ENCODE measurements around the gene CRISPLD2.

The CRISPLD2 gene

DNA sequence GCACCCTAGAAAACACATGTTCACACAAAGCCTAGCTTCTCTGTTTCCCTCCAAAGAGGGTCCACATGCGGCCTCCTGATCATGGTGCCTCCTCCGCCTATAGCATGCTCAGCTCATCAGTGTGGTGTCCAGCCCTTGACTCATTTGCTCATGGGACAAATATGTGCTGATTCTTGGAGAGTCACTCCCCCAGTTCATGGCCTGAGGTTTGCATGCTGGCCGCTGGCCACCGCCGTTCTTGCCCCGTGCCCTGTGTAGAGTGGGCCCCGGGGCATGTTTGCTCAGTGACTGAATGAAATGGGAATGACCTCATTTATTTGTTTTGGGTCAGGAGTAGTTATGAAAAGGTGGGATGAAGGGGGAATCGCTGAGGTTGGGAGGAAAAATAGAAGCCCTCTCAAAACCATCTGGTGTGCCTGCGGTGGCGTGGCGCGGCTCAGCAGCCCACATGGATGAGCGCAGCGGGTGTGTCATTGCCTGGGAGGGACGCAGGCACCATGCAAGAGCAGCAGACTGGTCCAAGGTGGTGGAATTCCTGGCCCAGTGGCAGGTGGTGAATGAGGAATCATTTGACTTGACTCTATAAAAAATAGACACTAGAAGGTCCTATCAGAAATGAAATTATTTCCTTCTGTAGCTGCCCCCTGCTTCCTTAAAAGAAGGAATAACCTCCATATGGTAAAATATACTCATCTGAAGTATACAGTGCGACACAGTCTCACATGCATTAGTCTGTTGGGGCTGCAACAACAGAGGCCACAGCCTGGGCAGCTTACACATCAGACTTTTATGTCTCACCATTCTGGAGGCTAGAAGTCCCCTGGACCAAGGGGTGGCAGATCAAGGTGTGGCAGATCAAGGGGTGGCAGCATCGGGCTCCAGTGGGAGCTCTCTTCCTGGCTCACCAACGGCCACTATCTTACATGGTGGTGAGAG is 31.7 kb downstream of the CRISPLD2 start (continued):
- TF ChIP-seq, protein P1, sequence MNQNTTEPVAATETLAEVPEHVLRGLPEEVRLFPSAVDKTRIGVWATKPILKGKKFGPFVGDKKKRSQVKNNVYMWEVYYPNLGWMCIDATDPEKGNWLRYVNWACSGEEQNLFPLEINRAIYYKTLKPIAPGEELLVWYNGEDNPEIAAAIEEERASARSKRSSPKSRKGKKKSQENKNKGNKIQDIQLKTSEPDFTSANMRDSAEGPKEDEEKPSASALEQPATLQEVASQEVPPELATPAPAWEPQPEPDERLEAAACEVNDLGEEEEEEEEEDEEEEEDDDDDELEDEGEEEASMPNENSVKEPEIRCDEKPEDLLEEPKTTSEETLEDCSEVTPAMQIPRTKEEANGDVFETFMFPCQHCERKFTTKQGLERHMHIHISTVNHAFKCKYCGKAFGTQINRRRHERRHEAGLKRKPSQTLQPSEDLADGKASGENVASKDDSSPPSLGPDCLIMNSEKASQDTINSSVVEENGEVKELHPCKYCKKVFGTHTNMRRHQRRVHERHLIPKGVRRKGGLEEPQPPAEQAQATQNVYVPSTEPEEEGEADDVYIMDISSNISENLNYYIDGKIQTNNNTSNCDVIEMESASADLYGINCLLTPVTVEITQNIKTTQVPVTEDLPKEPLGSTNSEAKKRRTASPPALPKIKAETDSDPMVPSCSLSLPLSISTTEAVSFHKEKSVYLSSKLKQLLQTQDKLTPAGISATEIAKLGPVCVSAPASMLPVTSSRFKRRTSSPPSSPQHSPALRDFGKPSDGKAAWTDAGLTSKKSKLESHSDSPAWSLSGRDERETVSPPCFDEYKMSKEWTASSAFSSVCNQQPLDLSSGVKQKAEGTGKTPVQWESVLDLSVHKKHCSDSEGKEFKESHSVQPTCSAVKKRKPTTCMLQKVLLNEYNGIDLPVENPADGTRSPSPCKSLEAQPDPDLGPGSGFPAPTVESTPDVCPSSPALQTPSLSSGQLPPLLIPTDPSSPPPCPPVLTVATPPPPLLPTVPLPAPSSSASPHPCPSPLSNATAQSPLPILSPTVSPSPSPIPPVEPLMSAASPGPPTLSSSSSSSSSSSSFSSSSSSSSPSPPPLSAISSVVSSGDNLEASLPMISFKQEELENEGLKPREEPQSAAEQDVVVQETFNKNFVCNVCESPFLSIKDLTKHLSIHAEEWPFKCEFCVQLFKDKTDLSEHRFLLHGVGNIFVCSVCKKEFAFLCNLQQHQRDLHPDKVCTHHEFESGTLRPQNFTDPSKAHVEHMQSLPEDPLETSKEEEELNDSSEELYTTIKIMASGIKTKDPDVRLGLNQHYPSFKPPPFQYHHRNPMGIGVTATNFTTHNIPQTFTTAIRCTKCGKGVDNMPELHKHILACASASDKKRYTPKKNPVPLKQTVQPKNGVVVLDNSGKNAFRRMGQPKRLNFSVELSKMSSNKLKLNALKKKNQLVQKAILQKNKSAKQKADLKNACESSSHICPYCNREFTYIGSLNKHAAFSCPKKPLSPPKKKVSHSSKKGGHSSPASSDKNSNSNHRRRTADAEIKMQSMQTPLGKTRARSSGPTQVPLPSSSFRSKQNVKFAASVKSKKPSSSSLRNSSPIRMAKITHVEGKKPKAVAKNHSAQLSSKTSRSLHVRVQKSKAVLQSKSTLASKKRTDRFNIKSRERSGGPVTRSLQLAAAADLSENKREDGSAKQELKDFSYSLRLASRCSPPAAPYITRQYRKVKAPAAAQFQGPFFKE (tag by site-specific recombination; IDR thresholded peaks at IDR 0.05; ENCODE audit: borderline replicate concordance) = no peak
- TF ChIP-seq, protein P2, sequence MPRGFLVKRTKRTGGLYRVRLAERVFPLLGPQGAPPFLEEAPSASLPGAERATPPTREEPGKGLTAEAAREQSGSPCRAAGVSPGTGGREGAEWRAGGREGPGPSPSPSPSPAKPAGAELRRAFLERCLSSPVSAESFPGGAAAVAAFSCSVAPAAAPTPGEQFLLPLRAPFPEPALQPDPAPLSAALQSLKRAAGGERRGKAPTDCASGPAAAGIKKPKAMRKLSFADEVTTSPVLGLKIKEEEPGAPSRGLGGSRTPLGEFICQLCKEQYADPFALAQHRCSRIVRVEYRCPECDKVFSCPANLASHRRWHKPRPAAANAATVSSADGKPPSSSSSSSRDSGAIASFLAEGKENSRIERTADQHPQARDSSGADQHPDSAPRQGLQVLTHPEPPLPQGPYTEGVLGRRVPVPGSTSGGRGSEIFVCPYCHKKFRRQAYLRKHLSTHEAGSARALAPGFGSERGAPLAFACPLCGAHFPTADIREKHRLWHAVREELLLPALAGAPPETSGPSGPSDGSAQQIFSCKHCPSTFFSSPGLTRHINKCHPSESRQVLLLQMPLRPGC (tag by site-specific recombination; IDR thresholded peaks at IDR 0.05) = 0 out of 2 replicates have a peak, but pooled peaks have one; percentile 66
- TF ChIP-seq, protein P3, sequence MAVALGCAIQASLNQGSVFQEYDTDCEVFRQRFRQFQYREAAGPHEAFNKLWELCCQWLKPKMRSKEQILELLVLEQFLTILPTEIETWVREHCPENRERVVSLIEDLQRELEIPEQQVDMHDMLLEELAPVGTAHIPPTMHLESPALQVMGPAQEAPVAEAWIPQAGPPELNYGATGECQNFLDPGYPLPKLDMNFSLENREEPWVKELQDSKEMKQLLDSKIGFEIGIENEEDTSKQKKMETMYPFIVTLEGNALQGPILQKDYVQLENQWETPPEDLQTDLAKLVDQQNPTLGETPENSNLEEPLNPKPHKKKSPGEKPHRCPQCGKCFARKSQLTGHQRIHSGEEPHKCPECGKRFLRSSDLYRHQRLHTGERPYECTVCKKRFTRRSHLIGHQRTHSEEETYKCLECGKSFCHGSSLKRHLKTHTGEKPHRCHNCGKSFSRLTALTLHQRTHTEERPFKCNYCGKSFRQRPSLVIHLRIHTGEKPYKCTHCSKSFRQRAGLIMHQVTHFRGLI (tag by site-specific recombination; IDR thresholded peaks at IDR 0.05) = peak; percentile 56; the same call in 1 of the 2 replicates
- TF ChIP-seq ZSCAN16 (tag by site-specific recombination; IDR thresholded peaks at IDR 0.05) (no peak), IKZF3 (tag by site-specific recombination; IDR thresholded peaks at IDR 0.05) (peak; percentile 42; the same call in 1 of the 2 replicates), ZNF701 (tag by site-specific recombination; IDR thresholded peaks at IDR 0.05) (no peak), ZFP3 (tag by site-specific recombination; IDR thresholded peaks at IDR 0.05; ENCODE audit: low read depth) (no peak), ZNF248 (tag by site-specific recombination; IDR thresholded peaks at IDR 0.05) (no peak), SCRT1 (tag by site-specific recombination; IDR thresholded peaks at IDR 0.05; ENCODE audit: borderline replicate concordance) (no peak), ZNF473 (tag by site-specific recombination; IDR thresholded peaks at IDR 0.05) (no peak), ZNF302 (tag by site-specific recombination; IDR thresholded peaks at IDR 0.05; ENCODE audit: low read depth) (no peak), ZBTB7A (tag by site-specific recombination; IDR thresholded peaks at IDR 0.05; ENCODE audit: low read depth) (no peak), YY2 (tag by site-specific recombination; IDR thresholded peaks at IDR 0.05) (no peak), SP7 (tag by site-specific recombination; IDR thresholded peaks at IDR 0.05) (peak; percentile 55), GFI1B (tag by site-specific recombination; IDR thresholded peaks at IDR 0.05) (no peak)
- TF ChIP-seq, protein P4, sequence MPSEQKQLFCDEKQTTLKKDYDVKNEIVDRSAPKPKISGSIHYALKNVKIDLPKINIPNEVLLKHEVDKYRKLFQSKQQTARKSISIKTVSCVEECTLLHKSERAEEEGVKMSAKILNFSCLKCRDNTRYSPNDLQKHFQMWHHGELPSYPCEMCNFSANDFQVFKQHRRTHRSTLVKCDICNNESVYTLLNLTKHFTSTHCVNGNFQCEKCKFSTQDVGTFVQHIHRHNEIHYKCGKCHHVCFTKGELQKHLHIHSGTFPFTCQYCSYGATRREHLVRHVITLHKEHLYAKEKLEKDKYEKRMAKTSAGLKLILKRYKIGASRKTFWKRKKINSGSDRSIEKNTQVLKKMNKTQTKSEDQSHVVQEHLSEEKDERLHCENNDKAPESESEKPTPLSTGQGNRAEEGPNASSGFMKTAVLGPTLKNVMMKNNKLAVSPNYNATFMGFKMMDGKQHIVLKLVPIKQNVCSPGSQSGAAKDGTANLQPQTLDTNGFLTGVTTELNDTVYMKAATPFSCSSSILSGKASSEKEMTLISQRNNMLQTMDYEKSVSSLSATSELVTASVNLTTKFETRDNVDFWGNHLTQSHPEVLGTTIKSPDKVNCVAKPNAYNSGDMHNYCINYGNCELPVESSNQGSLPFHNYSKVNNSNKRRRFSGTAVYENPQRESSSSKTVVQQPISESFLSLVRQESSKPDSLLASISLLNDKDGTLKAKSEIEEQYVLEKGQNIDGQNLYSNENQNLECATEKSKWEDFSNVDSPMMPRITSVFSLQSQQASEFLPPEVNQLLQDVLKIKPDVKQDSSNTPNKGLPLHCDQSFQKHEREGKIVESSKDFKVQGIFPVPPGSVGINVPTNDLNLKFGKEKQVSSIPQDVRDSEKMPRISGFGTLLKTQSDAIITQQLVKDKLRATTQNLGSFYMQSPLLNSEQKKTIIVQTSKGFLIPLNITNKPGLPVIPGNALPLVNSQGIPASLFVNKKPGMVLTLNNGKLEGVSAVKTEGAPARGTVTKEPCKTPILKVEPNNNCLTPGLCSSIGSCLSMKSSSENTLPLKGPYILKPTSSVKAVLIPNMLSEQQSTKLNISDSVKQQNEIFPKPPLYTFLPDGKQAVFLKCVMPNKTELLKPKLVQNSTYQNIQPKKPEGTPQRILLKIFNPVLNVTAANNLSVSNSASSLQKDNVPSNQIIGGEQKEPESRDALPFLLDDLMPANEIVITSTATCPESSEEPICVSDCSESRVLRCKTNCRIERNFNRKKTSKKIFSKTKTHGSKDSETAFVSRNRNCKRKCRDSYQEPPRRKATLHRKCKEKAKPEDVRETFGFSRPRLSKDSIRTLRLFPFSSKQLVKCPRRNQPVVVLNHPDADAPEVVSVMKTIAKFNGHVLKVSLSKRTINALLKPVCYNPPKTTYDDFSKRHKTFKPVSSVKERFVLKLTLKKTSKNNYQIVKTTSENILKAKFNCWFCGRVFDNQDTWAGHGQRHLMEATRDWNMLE (tag by site-specific recombination; conservative IDR thresholded peaks at IDR 0.05; ENCODE audit: low read depth) = no peak
- TF ChIP-seq, protein P5, sequence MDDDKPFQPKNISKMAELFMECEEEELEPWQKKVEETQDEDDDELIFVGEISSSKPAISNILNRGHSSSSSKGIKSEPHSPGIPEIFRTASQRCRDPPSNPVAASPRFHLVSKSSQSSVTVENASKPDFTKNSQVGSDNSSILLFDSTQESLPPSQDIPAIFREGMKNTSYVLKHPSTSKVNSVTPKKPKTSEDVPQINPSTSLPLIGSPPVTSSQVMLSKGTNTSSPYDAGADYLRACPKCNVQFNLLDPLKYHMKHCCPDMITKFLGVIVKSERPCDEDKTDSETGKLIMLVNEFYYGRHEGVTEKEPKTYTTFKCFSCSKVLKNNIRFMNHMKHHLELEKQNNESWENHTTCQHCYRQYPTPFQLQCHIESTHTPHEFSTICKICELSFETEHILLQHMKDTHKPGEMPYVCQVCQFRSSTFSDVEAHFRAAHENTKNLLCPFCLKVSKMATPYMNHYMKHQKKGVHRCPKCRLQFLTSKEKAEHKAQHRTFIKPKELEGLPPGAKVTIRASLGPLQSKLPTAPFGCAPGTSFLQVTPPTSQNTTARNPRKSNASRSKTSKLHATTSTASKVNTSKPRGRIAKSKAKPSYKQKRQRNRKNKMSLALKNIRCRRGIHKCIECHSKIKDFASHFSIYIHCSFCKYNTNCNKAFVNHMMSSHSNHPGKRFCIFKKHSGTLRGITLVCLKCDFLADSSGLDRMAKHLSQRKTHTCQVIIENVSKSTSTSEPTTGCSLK (tag by site-specific recombination; IDR thresholded peaks at IDR 0.05) = no peak
- TF ChIP-seq, protein P6, sequence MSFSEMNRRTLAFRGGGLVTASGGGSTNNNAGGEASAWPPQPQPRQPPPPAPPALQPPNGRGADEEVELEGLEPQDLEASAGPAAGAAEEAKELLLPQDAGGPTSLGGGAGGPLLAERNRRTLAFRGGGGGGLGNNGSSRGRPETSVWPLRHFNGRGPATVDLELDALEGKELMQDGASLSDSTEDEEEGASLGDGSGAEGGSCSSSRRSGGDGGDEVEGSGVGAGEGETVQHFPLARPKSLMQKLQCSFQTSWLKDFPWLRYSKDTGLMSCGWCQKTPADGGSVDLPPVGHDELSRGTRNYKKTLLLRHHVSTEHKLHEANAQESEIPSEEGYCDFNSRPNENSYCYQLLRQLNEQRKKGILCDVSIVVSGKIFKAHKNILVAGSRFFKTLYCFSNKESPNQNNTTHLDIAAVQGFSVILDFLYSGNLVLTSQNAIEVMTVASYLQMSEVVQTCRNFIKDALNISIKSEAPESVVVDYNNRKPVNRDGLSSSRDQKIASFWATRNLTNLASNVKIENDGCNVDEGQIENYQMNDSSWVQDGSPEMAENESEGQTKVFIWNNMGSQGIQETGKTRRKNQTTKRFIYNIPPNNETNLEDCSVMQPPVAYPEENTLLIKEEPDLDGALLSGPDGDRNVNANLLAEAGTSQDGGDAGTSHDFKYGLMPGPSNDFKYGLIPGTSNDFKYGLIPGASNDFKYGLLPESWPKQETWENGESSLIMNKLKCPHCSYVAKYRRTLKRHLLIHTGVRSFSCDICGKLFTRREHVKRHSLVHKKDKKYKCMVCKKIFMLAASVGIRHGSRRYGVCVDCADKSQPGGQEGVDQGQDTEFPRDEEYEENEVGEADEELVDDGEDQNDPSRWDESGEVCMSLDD (tag by site-specific recombination; IDR thresholded peaks at IDR 0.05) = no peak

Data from HEK293 (cell line).